Fibroblast of skin of scalp (primary cell): ENCODE results near the gene MFNG.

Source experiments
- DNase-seq: peaks from one replicate; pipeline ENCODE4 v3.0.0-alpha.2; 2013

The MFNG gene

DNA sequence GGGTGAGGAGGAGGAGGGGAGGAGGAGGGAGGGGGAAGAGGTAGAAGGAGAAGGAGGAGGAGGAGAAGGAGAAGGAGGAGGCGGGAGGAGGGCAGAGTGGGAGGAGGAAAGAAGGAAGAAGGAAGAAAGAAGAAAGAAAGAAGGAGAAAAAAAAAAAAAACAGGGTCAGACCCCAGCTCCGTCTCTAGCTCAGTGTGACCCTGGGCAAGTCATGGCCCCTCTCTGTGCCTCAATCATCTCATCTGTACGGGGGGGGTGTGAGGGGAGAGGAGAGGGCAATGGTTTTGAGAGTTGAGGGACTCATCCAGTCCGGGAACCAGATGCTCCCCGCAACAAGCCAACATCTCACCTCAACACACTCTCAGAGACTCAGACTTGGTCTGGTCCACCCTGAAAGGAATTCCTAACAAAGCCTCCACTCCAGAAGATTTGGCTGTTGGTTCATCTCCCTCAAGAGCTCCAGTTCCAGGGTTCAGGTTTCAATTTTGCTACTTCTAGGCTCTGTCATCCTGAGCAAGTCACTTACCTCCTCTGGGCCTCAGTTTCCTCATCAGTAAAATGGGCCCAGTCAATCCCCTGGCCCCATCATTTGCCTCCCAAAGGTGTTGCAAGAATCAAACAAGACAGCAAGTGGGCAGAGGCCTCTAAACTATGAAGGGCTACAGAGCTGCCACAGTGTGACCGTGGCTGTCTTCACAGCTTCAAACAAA lies 25.4 kb upstream of the MFNG start:
- no peak for DNase-seq

DNA sequence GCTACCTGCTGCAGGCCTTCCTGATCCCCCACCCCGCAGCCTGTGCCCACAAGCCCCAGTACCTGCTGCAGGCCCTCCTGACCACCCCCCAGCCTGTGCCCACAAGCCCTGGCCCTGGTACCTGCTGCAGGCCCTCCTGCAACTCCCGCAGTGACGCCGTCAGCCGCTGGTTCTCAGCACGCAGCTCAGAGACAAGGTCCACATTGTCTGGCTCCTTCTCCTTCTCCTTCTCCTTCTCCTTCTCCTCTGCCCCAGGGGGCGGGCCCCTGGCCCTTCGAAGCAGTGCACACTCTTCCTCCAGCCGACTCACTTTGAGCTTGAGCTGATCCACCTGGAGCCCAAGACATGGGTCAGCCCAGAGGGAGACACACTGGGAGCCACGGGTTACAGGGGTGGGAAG lies 23.9 kb upstream of the MFNG start:
- DNase-seq, result no peak

DNA sequence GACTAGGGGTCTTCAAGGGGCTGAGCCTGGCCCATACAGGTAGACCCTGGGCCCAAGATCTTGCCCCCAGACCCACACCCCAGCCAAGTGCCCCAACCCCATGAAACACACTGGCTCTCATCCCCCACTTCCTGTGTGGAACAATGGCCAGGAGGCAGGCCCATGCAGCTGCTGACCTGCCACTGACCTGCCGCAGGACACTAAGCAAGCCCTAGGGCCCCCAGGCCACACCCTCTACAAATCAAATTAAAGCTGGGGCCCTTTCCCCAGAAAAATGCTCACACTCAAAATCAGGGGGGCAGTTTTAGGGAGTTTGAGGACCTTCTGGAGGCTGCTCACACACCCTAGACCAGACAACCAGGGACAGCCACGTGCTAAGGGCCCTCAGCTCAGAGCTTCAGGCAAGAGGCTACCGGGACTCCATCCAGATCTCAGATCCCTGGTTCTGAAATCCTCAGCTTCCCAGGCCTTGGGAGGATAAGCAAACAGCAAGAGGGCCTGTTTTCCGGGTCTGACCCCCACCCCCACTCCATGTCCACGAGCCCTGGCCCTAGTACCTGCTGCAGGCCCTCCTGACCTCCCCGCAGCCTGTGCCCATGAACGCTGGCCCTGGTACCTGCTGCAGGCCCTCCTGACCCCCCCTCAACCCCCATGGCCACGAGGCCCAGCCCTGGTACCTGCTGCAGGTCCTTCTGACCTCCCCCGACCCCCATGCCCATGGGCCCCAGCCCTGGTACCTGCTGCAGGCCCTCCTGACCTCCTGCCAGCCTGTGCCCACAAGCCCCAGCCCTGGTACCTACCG lies 23.1 kb upstream of the MFNG start:
- DNase-seq, result no peak

DNA sequence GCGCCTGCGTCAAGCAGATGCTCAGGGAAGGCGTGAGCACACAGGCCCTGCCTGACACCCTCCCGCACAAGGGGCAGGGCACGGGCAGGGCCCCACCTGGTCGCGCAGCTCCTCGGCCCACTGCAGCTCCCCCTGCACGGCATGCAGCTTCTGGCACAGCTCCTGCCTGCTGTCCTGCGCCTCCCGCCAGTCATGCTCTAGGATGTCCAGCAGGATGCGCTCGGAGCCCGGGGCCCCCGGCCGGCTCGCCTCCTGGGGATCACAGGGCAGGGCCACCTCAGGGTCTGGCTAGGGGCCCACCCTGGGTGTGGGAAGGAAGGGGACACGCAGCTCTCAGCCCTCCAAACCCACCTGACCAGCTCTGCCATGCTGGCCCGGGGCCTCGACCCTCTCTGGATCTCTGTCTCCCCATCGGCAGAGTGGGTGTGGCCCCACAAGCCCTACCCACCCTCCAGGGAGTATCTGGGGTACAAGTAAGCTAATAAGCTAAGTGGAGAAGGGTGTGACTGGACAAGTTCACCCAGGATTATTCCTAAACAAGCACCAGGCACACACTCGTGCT lies 22.3 kb upstream of the MFNG start:
- DNase-seq, result no peak

DNA sequence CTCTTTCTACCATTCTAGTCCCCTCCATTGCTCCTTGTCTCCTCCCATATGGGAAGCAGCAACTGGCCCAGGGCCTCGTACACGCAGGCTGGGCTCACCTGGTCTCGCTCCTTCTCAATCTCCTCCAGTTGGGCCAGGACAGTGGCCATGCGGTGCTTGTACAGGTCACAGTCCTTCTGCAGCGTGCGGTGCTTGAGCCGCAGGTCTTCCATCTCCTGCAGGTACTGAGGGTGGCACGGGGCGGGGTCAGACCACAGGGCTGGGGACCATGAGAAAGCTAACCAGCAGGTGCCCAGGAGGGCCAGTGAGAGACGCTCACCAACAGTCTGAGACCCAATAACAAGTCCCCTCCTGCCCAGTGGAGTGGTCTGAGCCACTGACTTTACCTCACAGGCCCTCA lies 21.5 kb upstream of the MFNG start:
- DNase-seq, result no peak

DNA sequence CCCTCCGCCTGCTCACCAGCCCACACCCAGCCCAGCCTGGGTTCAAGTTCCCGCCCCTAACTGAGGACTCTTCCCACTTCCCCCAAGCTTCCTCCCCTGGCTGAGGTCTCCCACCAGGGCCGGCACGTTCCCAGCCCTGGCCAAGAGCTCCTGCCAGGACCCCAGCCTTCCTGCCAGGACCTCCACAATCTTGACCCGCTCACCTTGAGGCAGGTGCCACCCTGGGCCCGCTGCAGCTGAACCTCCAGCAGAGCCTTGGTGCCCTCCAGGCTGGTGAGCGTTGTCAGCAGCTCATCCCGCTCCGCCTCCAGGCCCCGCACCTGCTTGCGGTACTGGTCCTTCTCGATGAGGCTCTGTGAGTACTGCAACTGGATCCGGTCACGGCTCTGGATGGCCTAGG lies 19.8 kb upstream of the MFNG start:
- DNase-seq, result no peak

DNA sequence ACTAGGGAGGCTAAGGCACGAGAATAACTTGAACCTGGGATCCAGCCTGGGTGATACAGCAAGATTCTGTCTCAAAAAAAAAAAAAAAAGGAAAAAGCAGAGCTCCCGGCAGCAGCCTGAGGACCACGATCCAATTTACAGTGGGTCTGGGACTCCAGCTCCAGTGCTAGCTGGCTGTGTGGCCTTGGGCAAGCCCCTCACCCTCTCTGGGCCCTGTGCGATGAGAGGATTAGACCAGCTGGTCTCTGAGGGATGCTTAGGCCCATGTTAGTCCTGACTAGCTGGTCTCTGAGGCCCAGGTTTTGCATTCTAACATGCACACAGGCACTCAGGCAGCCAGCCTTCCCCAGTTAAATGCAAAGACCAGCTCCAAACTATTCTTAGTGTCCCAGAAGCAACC lies 19.4 kb upstream of the MFNG start:
- no peak for DNase-seq

DNA sequence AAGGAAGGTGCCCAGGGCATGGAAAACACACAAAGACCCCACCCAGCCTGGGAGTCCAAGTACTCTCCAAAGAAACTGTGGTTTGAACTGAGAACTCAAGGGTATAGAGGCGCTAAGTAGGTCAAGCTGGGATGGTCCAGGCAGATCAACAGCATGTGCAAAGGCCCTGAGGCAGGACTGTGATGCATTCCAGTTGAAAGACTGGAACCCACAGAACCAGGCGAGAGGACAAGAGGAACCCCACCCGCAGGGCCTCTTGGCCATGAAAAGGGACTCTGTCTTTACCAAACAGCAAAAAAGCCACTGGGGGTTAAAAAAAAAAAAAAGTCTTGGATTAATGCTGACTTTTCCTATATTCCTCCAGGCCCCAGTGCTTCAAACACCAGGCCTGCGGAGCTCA lies 18.8 kb upstream of the MFNG start:
- DNase-seq, result no peak

DNA sequence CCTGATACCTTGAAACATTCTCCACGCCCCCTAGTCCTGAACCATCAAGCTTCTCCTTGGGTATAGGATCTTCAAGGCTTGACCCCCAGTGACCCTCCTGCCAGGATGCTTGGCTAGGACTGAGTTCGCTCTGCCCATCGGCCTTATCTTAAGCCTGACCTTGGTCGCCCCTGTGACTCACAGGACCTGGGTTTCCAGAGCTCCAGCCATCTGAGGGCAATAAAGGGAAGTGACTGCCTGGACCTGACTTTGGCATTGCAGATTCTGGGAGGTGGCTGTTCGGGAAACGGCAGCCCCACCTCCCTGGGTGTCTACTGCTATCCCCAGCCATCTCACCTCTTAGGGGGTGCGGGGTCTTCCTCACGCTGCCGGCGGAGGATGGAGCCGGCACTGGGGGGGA lies 17.7 kb upstream of the MFNG start:
- DNase-seq, result no peak

DNA sequence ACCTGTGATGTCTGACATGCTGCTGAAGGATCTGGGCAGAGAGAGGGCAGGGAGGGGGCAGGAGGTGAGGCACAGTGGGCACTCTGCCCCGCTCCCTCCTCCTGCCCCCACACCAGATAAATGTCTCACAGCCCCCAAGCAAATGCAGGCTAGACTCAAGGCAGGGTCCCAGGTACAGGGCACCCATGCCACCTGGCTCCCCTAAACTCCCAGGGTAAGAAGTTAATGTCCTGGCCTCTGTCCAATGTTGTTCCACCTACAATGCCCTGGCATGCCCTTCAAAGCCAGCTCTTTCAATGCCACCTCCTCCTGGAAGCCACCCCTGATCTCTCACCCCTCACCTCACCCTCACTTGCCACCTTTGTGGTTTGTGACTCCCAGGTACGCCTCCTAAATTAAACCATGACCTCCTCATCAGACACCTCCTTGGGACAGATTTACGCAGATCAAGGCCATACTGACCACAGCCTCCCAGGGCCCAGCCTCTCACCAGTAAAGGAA lies 17.0 kb upstream of the MFNG start:
- DNase-seq, result no peak

DNA sequence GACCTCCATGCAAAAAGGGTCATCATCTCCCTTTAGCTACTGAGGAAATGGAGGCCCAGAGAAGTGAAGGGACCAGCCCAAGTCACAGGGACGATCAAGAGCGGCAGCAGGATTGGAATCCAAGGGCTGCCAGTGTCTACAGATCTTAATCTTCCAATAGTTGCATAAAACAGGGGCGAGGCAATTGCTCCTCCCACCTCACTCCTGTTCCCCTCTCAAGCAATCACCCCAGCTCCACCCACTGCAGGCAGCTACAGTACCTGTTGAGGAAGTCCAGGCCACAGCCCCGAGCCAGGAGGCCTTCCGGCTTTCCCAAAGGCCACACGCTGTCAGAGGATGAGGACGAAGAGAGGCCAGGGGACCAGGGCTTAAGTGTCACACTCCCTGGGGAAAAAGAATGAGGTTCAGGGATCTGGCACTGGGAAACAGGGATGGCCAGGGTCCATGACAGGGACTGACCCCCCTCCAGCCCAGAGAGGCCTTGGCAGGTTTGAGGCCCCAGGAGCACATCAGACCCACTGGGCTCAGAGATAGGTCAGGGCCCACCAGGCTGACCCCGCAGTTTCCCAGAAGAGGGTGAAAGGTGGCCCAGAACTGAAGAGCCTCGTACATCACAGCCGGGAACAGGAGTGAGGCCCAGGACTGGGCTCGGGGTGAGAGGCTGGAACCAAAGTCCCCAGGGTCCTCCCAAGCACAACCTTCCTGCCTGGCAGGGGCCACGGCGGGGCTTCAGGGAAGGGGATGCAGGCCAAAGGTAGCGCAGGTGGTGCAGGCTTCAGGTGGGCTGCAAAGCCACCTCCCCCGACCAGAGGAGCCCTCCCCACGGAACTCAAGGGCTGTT lies 16.4 kb upstream of the MFNG start:
- no peak for DNase-seq

DNA sequence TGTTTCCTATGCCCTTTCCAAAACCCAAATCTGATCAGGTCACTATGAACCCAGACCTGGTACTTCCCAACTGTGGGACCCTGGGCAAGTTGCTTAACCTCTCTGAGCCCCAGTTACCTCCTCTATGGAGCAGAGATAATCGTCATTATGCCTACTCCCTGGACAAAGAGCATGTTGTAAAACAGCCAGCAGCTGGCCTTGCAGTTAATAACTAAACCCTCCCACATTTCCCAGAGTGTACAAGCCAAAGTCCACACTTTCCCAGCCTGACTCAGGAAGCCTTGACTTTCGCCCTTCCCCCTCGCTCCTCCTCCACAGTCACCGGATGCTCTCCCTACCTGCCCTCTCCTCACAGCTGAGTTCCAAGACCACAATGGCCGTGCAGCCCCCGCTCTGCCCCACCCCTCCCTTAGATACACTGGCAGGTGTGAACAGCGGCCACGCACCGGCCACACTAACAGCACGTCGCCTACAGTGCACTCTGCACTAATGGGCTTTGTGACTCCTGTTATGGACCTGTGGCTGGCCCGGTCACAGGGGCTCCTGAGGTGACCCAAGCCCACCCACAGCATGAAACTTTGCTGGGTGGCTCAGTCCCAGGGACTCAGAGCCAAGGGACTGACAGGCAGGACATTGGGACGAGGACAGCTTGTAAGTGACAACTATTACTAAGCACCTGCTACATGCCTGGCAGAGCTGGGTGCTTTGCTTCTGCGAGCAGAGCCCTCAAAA lies 15.6 kb upstream of the MFNG start:
- DNase-seq, result peak; percentile 75

DNA sequence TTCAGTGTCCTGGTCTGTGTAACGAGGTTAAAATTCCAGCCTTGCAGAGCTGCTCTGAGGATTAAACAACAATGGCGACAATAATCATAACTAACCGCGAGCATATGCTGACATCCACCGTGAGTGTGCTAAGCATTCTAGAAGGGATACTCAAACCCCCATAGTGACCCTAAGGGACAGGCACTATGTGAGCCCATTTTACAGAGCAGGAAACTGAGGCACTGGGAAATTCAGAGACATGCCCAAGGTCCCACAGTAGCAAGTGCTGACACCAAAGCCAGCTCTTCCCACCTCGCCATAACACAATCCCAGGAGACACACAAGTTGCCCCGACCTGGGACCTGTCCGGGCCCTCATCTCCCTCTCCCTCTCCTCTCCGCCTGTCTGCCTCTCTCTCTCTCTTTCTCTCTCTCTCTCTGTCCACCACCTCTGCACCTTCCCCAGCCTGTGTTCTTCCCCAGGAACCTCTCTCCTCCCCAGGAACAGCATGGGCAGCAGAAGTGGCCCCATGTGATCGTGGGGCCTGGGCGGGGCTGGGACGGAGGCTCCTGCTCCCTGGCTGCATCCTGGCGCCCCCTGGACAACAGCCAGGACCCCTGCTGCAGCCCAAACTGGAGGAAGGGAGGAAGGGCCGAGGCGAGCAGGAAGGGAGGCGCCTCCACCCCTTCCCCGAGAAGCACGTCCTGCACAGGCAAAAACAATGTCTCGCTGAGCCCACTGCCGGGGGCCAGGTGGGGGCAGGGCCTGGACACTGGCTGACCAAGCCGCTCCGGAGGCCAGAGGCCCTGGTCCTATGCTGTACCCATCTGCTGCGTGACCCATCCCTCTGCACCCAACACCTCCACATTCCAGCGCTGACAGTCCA lies 14.8 kb upstream of the MFNG start:
- peak; percentile 31 for DNase-seq

DNA sequence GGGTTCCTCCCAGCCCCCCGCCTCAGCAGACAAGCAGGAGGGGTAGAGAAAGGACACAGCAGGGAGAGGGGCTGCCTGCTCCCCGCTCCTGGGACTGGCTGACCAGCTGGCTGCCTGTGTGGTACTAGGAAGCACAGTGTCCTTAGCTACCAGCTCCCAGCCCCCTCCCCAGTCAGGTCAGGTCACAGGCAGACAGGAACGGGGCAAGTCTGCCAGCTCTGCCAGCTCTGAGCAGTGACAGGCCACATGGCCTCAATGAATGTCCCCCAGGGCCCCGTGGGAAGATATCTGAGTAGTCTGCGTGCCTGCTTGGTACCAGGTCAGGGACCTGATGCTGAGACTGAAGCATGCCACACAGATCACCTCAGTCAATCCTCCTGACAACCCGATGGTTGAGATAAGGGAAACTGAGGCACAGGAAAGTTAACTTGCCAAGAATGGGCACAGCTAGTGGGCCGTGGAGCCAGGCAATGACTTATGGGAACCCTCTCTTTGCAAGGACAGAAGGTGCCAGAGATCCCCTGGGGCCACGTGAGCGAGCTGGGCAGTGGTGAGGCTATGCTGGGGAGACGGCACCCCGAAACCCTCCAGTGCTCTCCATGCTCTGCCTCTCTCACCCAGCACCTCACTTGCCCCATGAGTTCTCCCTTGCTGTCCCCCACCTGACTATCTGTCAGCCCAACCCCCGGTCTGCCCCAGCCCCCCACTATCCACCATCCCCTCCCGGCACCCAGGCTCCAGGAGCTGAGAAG lies 13.8 kb upstream of the MFNG start:
- no peak for DNase-seq

DNA sequence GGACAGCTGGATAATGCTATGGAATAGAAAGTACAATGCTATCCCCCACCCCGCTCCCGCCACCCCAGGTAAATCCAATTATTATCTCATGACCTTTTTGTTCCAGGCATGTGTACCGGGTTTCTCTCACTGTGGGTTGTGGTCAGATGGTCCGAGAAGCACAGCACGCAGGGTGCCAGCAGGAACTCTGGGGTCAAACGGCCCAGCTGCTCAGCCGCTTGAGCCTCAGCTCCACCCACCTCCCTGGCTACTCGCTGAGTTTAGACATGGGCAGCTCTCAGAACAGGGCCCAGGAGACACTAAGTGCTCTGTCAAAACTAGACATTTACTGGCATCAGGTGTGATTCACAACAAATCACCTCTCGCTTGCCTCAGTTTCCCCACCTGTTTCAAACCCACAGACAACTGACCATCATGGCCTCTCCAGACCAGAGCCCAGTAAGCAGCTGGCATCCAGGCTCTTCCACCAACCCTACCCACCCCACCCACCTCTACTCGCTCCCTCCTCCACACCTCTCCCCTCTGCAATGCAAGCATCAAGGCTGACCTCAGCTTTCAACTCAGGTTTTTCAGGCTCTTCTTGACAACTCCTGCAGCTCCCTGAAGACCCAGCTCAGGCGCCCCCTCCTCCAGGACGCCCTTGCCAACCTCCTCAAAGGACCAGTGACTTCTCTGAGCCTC lies 13.0 kb upstream of the MFNG start:
- no peak for DNase-seq

DNA sequence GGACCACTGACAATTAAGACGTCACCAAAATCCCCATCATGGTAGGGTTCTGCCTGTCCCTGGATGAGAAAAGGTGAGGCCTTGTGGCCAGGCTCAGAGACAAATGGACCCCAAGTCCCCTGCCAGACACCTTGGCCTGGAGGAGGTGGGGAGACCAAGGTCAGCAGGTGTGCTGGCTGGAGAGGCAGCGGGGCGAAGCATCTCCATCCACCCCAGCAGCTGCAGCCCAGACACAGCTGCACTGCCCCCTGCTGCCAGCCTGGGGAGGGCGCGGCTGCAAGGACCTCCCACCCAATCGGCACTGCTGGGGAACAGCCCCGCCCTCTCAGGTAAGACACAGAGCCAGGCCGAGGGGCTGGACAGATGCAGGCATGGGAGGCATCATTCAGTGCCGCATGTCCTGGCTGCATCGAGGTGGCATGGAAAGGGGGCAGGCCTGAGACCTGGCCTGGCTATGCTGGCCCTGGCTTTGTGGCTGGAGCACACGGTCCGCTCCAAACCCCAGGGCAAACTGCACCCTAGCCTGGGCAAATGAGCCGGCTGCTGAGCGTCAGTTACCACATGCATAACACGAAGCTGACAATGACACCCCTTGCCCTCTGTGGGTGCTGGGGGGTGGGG lies 12.2 kb upstream of the MFNG start:
- no peak for DNase-seq

DNA sequence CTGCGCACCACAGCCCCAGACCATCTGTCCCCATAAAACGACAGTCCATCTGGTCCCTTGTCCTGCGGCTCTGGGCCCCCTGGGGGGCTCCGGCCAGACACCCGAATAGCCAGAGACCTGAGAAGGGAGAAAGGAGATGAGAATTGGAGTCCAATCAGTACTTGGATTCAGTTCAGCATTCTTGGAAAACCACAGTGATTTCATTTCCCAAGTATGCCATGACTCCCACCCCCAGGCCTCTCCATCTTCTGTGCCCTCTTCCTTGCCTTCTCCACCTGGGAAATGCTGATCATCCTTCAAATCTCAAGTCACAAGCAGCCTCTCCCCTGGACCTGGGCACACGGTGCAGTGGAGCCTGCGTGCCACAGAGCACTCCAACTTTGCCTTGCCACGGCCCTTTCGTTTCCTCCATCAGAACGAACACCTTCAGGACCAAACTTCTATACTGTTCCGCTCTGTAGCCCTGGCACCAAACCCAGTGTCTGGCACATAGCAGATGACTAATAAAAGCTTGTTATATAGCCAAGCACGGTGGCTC lies 10.9 kb upstream of the MFNG start:
- peak; percentile 94 for DNase-seq

DNA sequence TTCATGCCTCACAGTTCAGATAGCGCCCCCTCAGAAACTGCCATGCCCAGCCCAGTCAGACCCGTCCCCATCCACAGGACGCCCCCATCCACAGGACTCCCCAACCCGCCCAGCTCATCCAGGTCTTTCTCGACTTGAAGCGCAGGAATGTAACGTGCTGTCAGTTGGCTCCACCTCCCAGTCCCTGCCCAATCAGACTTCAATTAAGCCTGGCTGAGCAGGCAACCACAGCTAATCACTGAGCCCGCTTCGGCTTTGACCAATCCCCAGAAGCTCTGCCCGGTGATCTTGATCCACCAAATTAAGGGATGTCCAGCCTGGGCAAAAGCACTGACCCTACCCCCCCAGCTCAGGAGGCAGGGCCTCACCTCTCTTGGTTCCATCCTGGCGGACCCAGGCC lies 10.5 kb upstream of the MFNG start:
- DNase-seq, result peak; percentile 60

DNA sequence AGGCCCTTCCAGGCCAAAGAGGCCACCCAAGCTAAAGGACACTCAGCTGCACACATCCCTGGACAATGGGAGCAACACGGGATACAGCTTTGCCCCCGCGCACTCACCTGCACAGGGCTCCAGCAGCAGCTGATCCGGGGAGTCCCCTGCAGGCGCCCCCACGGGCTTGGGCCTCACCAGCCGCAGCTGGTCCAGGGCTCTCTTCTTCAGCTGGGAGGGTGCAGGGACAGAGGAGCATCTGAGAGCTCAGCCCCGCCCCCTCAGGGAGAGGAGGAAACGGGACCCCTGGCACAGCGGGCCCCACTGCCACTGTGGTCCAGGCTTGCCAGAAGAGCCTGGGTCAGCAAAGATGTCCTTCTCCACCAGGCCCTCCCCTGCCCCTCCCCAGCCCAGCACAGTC lies 7.8 kb upstream of the MFNG start:
- DNase-seq, result no peak
